Suprapubic skin (tissue), 3 donors: ENCODE measurements around the gene PHF5A.

ENCODE experiments used
- CTCF ChIP-seq, 2 donors: fragments of 200-600 bp in 1 of 2; fragments of 450-650 bp in 1 of 2; sonication (generic) in 1 of 2; IDR thresholded peaks; one replicate each; pipeline ENCODE4 v1.5.1; 2016 to 2019; ENCODE audit warnings: antibody characterized with exemption in 2 of 2, mild to moderate bottlenecking in 1 of 2, moderate library complexity in 1 of 2
- EP300 ChIP-seq: sonication (generic); formaldehyde crosslinking; IDR thresholded peaks from one replicate; pipeline ENCODE4 v1.6.1; 2017; ENCODE audit warnings: antibody characterized with exemption

GRCh38 chr22:41446639-41447434 is 21.7 kb downstream of the PHF5A start, which contains the start of gene TOB2:
- TF ChIP-seq CTCF (IDR thresholded peaks at IDR 0.05) (no peak), EP300 (no peak)
